ENCODE results near the gene TMEM258.

DNA sequence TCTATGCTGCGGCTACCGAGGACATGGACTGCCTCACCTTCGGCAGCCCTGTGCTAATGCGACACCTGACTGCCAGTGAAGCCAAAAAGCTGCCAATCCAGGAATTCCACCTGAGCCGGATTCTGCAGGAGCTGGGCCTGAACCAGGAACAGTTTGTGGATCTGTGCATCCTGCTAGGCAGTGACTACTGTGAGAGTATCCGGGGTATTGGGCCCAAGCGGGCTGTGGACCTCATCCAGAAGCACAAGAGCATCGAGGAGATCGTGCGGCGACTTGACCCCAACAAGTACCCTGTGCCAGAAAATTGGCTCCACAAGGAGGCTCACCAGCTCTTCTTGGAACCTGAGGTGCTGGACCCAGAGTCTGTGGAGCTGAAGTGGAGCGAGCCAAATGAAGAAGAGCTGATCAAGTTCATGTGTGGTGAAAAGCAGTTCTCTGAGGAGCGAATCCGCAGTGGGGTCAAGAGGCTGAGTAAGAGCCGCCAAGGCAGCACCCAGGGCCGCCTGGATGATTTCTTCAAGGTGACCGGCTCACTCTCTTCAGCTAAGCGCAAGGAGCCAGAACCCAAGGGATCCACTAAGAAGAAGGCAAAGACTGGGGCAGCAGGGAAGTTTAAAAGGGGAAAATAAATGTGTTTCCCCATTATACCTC, 3.6 kb upstream of the TMEM258 start:
- TF ChIP-seq, protein P1, sequence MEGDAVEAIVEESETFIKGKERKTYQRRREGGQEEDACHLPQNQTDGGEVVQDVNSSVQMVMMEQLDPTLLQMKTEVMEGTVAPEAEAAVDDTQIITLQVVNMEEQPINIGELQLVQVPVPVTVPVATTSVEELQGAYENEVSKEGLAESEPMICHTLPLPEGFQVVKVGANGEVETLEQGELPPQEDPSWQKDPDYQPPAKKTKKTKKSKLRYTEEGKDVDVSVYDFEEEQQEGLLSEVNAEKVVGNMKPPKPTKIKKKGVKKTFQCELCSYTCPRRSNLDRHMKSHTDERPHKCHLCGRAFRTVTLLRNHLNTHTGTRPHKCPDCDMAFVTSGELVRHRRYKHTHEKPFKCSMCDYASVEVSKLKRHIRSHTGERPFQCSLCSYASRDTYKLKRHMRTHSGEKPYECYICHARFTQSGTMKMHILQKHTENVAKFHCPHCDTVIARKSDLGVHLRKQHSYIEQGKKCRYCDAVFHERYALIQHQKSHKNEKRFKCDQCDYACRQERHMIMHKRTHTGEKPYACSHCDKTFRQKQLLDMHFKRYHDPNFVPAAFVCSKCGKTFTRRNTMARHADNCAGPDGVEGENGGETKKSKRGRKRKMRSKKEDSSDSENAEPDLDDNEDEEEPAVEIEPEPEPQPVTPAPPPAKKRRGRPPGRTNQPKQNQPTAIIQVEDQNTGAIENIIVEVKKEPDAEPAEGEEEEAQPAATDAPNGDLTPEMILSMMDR (IDR thresholded peaks at IDR 0.05 in 4 of 5, conservative IDR thresholded peaks at IDR 0.05 in 1 of 5), result no peak
- TF ChIP-seq POLR2A (IDR thresholded peaks at IDR 0.05), result no peak

Measured in gastrocnemius medialis (tissue), 4 donors.